ENCODE data around the gene DOK3.

DNA sequence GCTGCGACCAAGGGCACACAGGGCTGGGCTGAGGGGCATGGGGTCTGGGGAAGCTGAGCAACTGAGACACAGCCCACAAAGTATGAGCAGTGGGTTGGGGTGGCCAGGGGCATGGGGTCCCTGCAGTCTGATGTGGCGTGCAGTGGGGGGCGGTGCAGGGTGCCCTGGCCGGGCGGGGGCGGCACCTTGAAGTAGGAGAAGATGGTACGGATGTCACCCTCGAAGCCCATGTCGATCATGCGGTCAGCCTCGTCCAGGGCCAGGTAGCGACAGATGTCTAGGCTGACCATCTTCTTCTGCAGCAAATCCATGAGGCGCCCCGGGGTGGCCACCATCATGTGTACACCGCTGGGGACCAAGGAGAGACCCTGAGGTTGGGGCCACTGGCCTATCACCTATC, 3.9 kb upstream of the DOK3 start:
- TF ChIP-seq POLR2AphosphoS5 (IDR thresholded peaks at IDR 0.05) = no peak
- TF ChIP-seq, protein P1, sequence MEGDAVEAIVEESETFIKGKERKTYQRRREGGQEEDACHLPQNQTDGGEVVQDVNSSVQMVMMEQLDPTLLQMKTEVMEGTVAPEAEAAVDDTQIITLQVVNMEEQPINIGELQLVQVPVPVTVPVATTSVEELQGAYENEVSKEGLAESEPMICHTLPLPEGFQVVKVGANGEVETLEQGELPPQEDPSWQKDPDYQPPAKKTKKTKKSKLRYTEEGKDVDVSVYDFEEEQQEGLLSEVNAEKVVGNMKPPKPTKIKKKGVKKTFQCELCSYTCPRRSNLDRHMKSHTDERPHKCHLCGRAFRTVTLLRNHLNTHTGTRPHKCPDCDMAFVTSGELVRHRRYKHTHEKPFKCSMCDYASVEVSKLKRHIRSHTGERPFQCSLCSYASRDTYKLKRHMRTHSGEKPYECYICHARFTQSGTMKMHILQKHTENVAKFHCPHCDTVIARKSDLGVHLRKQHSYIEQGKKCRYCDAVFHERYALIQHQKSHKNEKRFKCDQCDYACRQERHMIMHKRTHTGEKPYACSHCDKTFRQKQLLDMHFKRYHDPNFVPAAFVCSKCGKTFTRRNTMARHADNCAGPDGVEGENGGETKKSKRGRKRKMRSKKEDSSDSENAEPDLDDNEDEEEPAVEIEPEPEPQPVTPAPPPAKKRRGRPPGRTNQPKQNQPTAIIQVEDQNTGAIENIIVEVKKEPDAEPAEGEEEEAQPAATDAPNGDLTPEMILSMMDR (IDR thresholded peaks at IDR 0.05) = no peak
- TF ChIP-seq POLR2A (IDR thresholded peaks at IDR 0.05) = no peak
